Naive thymus-derived CD4-positive, alpha-beta T cell (primary cell): ENCODE results near the gene BRD9. TPM values are rescaled to one million over a fixed set of nuclear protein-coding genes. Genes with fewer than 3 reads are reported as not detected.
"Not testable (repeated sequence)": the region's sequence is repeated elsewhere in the genome, so short reads cannot be mapped to it uniquely, and the experiment has no call there.

Experiments
- ATAC-seq: fragments of 150-1000 bp; cut with Tn5 transposase; 2 replicates; pipeline ENCODE4 v1.10.0; 2021; ENCODE audit warnings: mild to moderate bottlenecking, moderate library complexity
- CTCF ChIA-PET: fragments of 350-600 bp; sonication (Branson Sonifier 250); formaldehyde crosslinking; loops from one replicate; lab custom pipeline; 2021; ENCODE audit warnings: antibody characterized with exemption; lab: Charles Lee
- POLR2A ChIA-PET: fragments of 350-600 bp; sonication (Branson Sonifier 250); formaldehyde crosslinking; loops from one replicate; lab custom pipeline; 2021; ENCODE audit warnings: antibody characterized with exemption, inconsistent platforms; lab: Charles Lee
- DNase-seq, 9 donors: peaks; one replicate each; pipeline versions ENCODE4 v3.0.0 to v3.0.0-alpha.2; 2020 to 2022; ENCODE audit warnings: mixed read lengths in 1 of 9
- H3K27ac ChIP-seq: one replicate; pipeline ENCODE4 v1.7.0; 2013; ENCODE audit warnings: mild to moderate bottlenecking, low read depth, low read length, moderate library complexity
- H3K27me3 ChIP-seq, 2 donors: one replicate each; pipeline ENCODE4 v1.7.0; 2013; ENCODE audit warnings: low read length in 2 of 2, mild to moderate bottlenecking in 2 of 2, moderate library complexity in 2 of 2; ENCODE audit not compliant: control insufficient read depth in 2 of 2, insufficient read depth in 2 of 2
- H3K36me3 ChIP-seq, 3 experiments: 1 replicate in 2 of 3; 2 replicates in 1 of 3; pipeline ENCODE4 v1.7.0; 2013; ENCODE audit warnings: low read length in 3 of 3, mild to moderate bottlenecking in 3 of 3, moderate library complexity in 1 of 3; ENCODE audit not compliant: insufficient read depth in 3 of 3, control insufficient read depth in 2 of 3
- H3K4me1 ChIP-seq, 2 donors: one replicate each; pipeline ENCODE4 v1.7.0; 2013; ENCODE audit warnings: low read length in 2 of 2, mild to moderate bottlenecking in 2 of 2, moderate library complexity in 1 of 2; ENCODE audit not compliant: control insufficient read depth in 2 of 2, insufficient read depth in 2 of 2
- H3K4me3 ChIP-seq: 2 replicates; pipeline ENCODE4 v1.7.0; 2013; ENCODE audit warnings: mild to moderate bottlenecking, low read length
- H3K9me3 ChIP-seq, 3 experiments: 1 replicate in 2 of 3; 2 replicates in 1 of 3; pipeline ENCODE4 v1.7.0; 2013; ENCODE audit warnings: low read length in 3 of 3; ENCODE audit not compliant: control insufficient read depth in 2 of 3
- H3K27ac Mint-ChIP-seq, 9 donors: one replicate each; pipeline ENCODE4 v1.8.0; 2020 to 2022; ENCODE audit warnings: mixed read lengths in 9 of 9, mild to moderate bottlenecking in 8 of 9, moderate library complexity in 5 of 9, inconsistent platforms in 2 of 9
- H3K27me3 Mint-ChIP-seq, 5 donors: one replicate each; pipeline ENCODE4 v1.8.0; 2021 to 2022; ENCODE audit warnings: mixed read lengths in 5 of 5, mild to moderate bottlenecking in 1 of 5
- H3K36me3 Mint-ChIP-seq, 5 donors: one replicate each; pipeline ENCODE4 v1.8.0; 2020 to 2022; ENCODE audit warnings: mixed read lengths in 5 of 5, mild to moderate bottlenecking in 3 of 5, inconsistent platforms in 1 of 5
- H3K4me1 Mint-ChIP-seq, 7 donors: one replicate each; pipeline ENCODE4 v1.8.0; 2020 to 2022; ENCODE audit warnings: mixed read lengths in 7 of 7, mild to moderate bottlenecking in 3 of 7, inconsistent platforms in 1 of 7
- H3K4me3 Mint-ChIP-seq, 10 donors: one replicate each; pipeline ENCODE4 v1.8.0; 2020 to 2022; ENCODE audit warnings: mild to moderate bottlenecking in 10 of 10, mixed read lengths in 10 of 10, moderate library complexity in 6 of 10, inconsistent platforms in 2 of 10
- H3K9me3 Mint-ChIP-seq, 11 donors: one replicate each; pipeline ENCODE4 v1.8.0; 2020 to 2022; ENCODE audit warnings: mixed read lengths in 11 of 11, mild to moderate bottlenecking in 4 of 11, inconsistent platforms in 1 of 11, moderate library complexity in 1 of 11
- intact Hi-C, 2 donors: fragments of 100-400 bp; cut with micrococcal nuclease; formaldehyde crosslinking; loops; one replicate each; pipeline ENCODE4 v1.15.1; 2023
- polyA plus RNA-seq, 2 donors: library from polyadenylated mRNA; unstranded; fragments of 300-500 nt; fragmentation: Illumina TruSeq; gene quantifications; one replicate each; pipeline ENCODE4 v1.2.3, GENCODE V29; 2021
- total RNA-seq, 6 experiments: library from RNA in 5 of 6; stranded (reverse) in 5 of 6; gene quantifications; 1 replicate in 5 of 6; 2 replicates in 1 of 6; pipeline ENCODE4 v1.2.3 and lab custom pipeline; 2021 to 2026

Gene BRD9
- total and polyA plus RNA-seq, 7 experiments from 2014 or later: 10.6 to 93.2 (median 81.2) TPM

DNA sequence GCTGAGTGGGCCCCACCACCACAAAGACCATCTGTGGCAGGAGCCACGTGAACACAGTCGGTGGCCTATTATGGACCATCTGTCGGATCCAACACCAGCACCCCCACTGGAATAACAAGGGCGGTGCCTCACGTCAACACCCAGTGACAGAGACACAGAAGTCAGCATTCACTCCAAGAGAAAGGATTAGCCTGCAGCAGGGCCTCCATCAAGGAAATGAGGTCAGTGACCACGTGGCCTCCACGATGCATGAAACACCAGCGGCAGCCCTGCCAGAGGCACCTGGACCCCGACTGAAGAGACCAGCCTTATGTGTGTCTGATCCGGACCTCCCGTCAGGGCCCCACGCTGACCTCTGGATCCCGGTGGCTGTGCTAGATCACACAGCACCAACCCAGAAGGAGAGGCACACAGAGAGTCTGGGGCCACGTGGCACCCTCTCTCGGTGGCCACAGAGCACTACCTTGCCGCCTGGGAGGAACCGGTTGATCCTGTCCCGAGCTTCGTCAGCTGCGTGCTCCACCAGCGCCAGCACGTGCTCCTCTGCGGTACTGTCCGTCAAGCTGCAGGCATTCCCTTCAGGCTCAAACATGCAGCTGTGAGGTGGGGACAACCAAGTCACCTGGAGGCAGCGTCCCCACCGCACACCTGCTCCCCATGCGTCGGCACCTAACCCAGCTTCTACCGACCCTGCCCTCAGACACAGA is 9.0 kb downstream of the BRD9 start:
- intact Hi-C loops: no loop called here
- Histone ChIP-seq H3K4me3 (no peak overlapping the region), H3K27me3 (no peaks in the 10 kb centered on the region), H3K9me3 (no peaks in the 10 kb centered on the region), H3K27ac (no peak overlapping the region), H3K4me1 (no peaks in the 10 kb centered on the region), H3K36me3 (peaks cover 12 to 83% (median 41%) of the 10 kb centered on the region in 3 experiments)
- H3K27me3 Mint-ChIP-seq: peaks cover 0 to 5% (median 0%) of the 10 kb centered on the region in 5 donors
- ChIA-PET POLR2A (interaction anchor here (0.6 kb wide), 1 partner anchor 32 kb away, joined by 3 read pairs; no protein-coding TSS in a partner anchor), CTCF (no interaction called here)
- H3K4me3 Mint-ChIP-seq: no peak overlapping the region
- peaks cover 14 to 37% (median 28%) of the 10 kb centered on the region in 7 donors for H3K4me1 Mint-ChIP-seq
- H3K9me3 Mint-ChIP-seq: peaks cover 0 to 12% (median 0%) of the 10 kb centered on the region in 11 donors
- H3K36me3 Mint-ChIP-seq: peaks cover 27 to 62% (median 45%) of the 10 kb centered on the region in 5 donors
- ATAC-seq: no peak
- H3K27ac Mint-ChIP-seq: peak overlapping the region in 1 of 9 donors; percentile 6
- no peak for DNase-seq

DNA sequence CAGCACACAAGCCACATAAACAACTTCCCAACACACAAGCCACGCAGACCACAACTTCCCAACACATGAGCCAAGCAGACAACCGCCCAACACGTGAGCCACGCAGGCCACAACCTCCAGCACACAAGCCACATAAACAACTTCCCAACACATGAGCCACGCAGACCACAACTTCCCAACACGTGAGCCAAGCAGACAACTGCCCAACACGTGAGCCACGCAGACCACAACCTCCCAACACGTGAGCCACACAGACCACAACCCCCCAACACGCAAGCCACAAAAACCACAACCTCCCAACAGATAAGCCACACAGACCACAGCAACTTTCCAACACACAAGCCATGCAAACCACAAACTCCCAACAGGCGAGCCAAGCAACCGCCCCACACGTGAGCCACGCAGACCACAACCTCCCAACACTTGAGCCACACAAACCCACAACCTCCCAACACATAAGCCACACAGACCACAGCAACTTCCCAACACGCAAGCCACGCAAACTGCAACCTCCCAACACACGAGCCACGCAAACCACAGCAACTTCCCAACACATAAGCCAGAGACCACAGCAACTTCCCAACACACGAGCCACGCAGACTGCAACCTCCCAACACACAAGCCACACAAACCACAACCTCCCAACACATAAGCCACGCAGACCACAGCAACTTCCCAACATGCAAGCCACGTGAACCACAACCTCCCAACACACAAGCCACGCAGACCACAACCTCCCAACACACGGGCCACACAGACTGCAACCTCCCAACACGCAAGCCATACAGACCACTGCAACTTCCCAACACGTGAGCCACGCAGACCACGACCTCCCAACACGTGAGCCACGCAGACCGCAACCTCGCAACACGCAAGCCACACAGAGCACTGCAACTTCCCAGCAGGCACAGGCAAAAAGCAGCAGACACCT is 10.1 kb downstream of the BRD9 start:
- Histone ChIP-seq H3K36me3 (peaks cover 5 to 80% (median 38%) of the 10 kb centered on the region in 3 experiments), H3K27ac (no peak overlapping the region), H3K9me3 (no peaks in the 10 kb centered on the region), H3K4me1 (no peaks in the 10 kb centered on the region), H3K4me3 (no peak overlapping the region), H3K27me3 (no peaks in the 10 kb centered on the region)
- Mint-ChIP-seq H3K36me3 (peaks cover 28 to 62% (median 41%) of the 10 kb centered on the region in 5 donors), H3K9me3 (peaks cover 0 to 12% (median 0%) of the 10 kb centered on the region in 11 donors), H3K27ac (peak overlapping the region; percentile 22 to 92 (median 71)), H3K4me3 (peak overlapping the region in 7 of 10 donors; percentile 2 to 41 (median 37)), H3K27me3 (peaks cover 0 to 5% (median 0%) of the 10 kb centered on the region in 5 donors), H3K4me1 (peaks cover 14 to 32% (median 22%) of the 10 kb centered on the region in 7 donors)
- DNase-seq (no peak), ATAC-seq (no peak)
- CTCF ChIA-PET: no interaction called here
- POLR2A ChIA-PET: no interaction called here
- intact Hi-C loops: no loop called here

DNA sequence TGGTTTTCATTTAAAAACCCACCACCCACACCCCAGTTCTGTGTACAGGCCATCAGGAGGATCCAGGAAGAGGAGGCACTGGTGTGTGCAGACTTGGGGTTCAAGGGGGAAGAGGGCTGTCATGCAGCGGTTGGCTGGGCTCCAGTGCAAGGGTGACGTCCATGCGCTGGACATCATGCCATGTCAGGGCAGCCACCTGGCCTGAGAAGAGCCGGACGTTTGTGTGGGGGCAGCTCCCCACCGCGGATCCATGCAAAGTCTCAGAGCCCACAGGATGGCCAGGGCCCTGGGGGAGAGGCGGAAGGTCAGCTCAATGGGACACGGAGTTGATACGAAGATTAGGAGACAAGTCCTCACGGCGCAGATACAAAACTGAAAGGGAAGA is 11.1 kb downstream of the BRD9 start:
- no peaks in the 10 kb centered on the region for H3K9me3 ChIP-seq
- ATAC-seq (no peak), DNase-seq (no peak)
- intact Hi-C loops: no loop called here
- POLR2A ChIA-PET: no interaction called here
- peaks cover 0 to 80% (median 34%) of the 10 kb centered on the region in 3 experiments for H3K36me3 ChIP-seq
- Mint-ChIP-seq H3K36me3 (peaks cover 19 to 63% (median 36%) of the 10 kb centered on the region in 5 donors), H3K4me1 (peaks cover 14 to 25% (median 22%) of the 10 kb centered on the region in 7 donors), H3K9me3 (peaks cover 0 to 12% (median 0%) of the 10 kb centered on the region in 11 donors), H3K4me3 (no peak overlapping the region), H3K27ac (peak overlapping the region in 1 of 9 donors; percentile 8), H3K27me3 (peaks cover 0 to 5% (median 0%) of the 10 kb centered on the region in 5 donors)
- H3K27me3 ChIP-seq: no peaks in the 10 kb centered on the region
- H3K4me3 ChIP-seq: no peak overlapping the region
- H3K4me1 ChIP-seq: no peaks in the 10 kb centered on the region
- CTCF ChIA-PET: no interaction called here
- no peak overlapping the region for H3K27ac ChIP-seq

DNA sequence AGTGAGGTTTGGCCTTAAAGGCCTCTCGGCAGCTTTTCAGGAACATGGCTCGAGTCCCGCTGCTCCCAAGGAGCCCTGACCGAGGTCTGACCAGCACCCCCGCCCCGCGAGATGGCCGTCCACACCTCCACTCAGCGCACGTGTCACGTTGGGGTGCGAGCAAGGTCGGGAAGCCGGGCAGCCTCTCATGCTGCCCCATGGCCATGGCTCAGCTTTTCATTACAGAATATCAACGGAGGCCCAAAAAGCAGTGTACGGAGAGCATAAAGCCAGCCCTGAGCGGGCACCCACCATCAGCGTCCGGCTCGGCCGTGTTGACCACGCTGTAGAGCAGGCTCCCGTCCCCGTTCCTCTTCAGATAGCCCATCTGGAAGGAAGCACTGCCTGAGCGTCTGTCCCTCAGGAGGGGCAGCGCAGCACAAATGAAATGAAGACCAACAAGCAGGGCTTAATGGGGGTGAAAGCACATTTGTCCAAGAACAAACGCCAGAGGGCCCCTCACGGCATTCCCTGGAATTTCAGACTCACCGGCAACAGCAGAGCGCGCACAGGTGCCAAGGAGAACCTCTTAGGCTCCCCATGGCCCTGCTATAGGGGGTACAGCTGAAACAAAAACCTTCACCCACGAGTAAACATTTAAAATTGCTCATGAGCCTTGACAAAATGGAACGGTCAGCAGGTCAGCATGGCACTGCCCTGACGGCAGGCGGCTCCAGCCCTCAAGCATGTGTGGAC is 11.6 kb downstream of the BRD9 start:
- Mint-ChIP-seq H3K27me3 (peaks cover 0 to 5% (median 0%) of the 10 kb centered on the region in 5 donors), H3K9me3 (peaks cover 0 to 12% (median 0%) of the 10 kb centered on the region in 11 donors), H3K4me3 (peak overlapping the region in 1 of 10 donors; percentile 68), H3K27ac (peak overlapping the region in 1 of 9 donors; percentile 8), H3K4me1 (peaks cover 14 to 24% (median 20%) of the 10 kb centered on the region in 7 donors), H3K36me3 (peaks cover 17 to 61% (median 36%) of the 10 kb centered on the region in 5 donors)
- Histone ChIP-seq H3K36me3 (peaks cover 0 to 80% (median 32%) of the 10 kb centered on the region in 3 experiments), H3K4me3 (no peak overlapping the region), H3K27ac (no peak overlapping the region), H3K27me3 (no peaks in the 10 kb centered on the region), H3K9me3 (no peaks in the 10 kb centered on the region), H3K4me1 (no peaks in the 10 kb centered on the region)
- ChIA-PET POLR2A (no interaction called here), CTCF (no interaction called here)
- DNase-seq: no peak
- no peak for ATAC-seq
- intact Hi-C loops: no loop called here

DNA sequence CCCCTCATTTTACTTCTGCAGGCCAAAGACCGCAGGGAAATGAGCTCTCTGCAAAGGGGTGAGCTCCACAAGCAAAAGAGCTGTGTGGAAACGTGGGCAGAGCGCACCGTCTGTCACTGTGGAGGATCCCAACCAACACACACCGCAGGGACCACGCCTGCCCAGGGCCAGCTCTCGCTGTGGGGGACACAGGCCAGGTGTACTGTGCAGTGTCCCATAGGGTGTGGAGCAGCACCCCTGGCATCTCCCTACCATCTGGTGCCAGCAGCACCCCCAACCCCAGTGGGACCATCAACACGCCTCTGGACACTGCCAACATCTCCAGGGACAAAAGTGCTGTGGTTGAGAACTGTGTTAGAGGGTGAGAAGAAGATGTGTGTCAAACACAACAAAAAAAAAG is 13.9 kb downstream of the BRD9 start:
- Mint-ChIP-seq H3K9me3 (peaks cover 0 to 12% (median 0%) of the 10 kb centered on the region in 11 donors), H3K36me3 (peaks cover 22 to 68% (median 46%) of the 10 kb centered on the region in 5 donors), H3K4me1 (peaks cover 14 to 26% (median 22%) of the 10 kb centered on the region in 7 donors)
- H3K27me3 Mint-ChIP-seq, H3K4me3 ChIP-seq, CTCF ChIA-PET, H3K4me1 ChIP-seq, H3K4me3 Mint-ChIP-seq, intact Hi-C loops, H3K27me3 ChIP-seq, H3K9me3 ChIP-seq, DNase-seq, POLR2A ChIA-PET, H3K27ac Mint-ChIP-seq, H3K27ac ChIP-seq: not testable (repeated sequence)
- peaks cover 0 to 80% (median 25%) of the 10 kb centered on the region in 3 experiments for H3K36me3 ChIP-seq
- peak; percentile 20 for ATAC-seq

DNA sequence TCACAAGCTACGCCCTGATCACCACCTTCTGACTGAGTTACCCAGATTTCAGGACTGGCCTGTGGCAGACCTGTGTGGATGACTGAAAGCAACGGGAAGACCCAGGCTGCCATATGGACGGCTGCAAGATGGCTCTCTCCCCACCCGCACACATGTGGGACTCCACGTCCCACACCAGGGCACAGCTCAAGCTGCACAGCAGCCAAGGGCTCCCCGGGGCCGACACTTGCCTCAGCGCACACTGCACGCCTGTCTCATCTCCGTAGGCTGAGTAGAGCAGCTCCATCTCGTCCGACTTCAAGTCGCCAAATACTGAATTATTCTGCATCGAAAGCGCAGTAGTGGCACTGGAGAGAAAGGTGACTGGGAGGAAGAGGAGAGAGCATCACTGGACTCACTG is 14.5 kb downstream of the BRD9 start:
- Mint-ChIP-seq H3K36me3 (peaks cover 22 to 68% (median 42%) of the 10 kb centered on the region in 5 donors), H3K4me3 (no peak overlapping the region), H3K4me1 (peaks cover 13 to 24% (median 20%) of the 10 kb centered on the region in 7 donors), H3K27me3 (peaks cover 0 to 5% (median 0%) of the 10 kb centered on the region in 5 donors), H3K9me3 (peaks cover 0 to 12% (median 0%) of the 10 kb centered on the region in 11 donors), H3K27ac (no peak overlapping the region)
- H3K4me1 ChIP-seq: no peaks in the 10 kb centered on the region
- no peaks in the 10 kb centered on the region for H3K27me3 ChIP-seq
- no peak overlapping the region for H3K4me3 ChIP-seq
- ChIA-PET POLR2A (no interaction called here), CTCF (no interaction called here)
- DNase-seq (no peak), ATAC-seq (no peak)
- H3K9me3 ChIP-seq: no peaks in the 10 kb centered on the region
- H3K36me3 ChIP-seq: peaks cover 0 to 80% (median 22%) of the 10 kb centered on the region in 3 experiments
- no peak overlapping the region for H3K27ac ChIP-seq
- intact Hi-C loops: no loop called here
